Measurements from ENCODE around the gene VEGFC. TPM values are rescaled to one million over a fixed set of nuclear protein-coding genes. Genes with fewer than 3 reads are reported as not detected.

Gene VEGFC
- total RNA-seq (2022; extraction: Qiagen RNA extraction; ENCODE audit: low read depth): 14.8 to 17.3 TPM (median 16.8 TPM) in 5 replicates

GRCh38 chr4:176792326-176793059 lies at the start of gene VEGFC:
Gene VEGFC (minus strand): TSS chr4:176792922. CDS start chr4:176792311, 611 bp downstream.

